ENCODE data around the gene OR8U1.

GRCh38 chr11:56412396-56412795, 37.0 kb downstream of the OR8U1 start, which contains the start of gene OR5AL1:
- TF ChIP-seq EZH2 (IDR thresholded peaks at IDR 0.05; ENCODE audit: borderline replicate concordance, low read depth, low read length, severe bottlenecking), result no peak
- TF ChIP-seq CTCF (IDR thresholded peaks at IDR 0.05; ENCODE audit: extremely low read depth in 1 of 2, insufficient read depth in 1 of 2, low read depth in 1 of 2, low read length in 2 of 2), result no peak
- TF ChIP-seq MYC (IDR thresholded peaks at IDR 0.05; ENCODE audit: low read depth, low read length), result no peak
- no peak for TF ChIP-seq POLR2AphosphoS5 (IDR thresholded peaks at IDR 0.05; ENCODE audit: insufficient read depth, low read depth, low read length)
- no peak for TF ChIP-seq POLR2A (IDR thresholded peaks at IDR 0.05; ENCODE audit: low read depth, low read length)
- TF ChIP-seq JUN (IDR thresholded peaks at IDR 0.05; ENCODE audit: borderline replicate concordance, insufficient read depth, insufficient read length, low read depth), result no peak
- TF ChIP-seq FOS (IDR thresholded peaks at IDR 0.05; ENCODE audit: borderline replicate concordance, insufficient read depth, low read length), result no peak

All from endothelial cell of umbilical vein (primary cell).